Mesenchymal stem cell (in vitro differentiated cells and primary cell): ENCODE results near the gene VGLL4.

Experiments used
- DNase-seq: peaks from one replicate; pipeline ENCODE4 v3.0.0-alpha.2; 2013
- H2AFZ ChIP-seq: one replicate; pipeline ENCODE4 v1.6.1; 2013; ENCODE audit warnings: low read depth, mild to moderate bottlenecking, control low read depth, inconsistent platforms, low read length, moderate library complexity
- H2AK5ac ChIP-seq: 2 replicates; pipeline ENCODE4 v1.6.1; 2013; ENCODE audit warnings: low read length, moderate library complexity, mild to moderate bottlenecking, inconsistent platforms; ENCODE audit not compliant: severe bottlenecking
- H2BK120ac ChIP-seq: one replicate; pipeline ENCODE4 v1.6.1; 2013; ENCODE audit warnings: low read depth, mild to moderate bottlenecking, inconsistent platforms, low read length, moderate library complexity
- H2BK12ac ChIP-seq, 2 experiments: one replicate each; pipeline ENCODE4 v1.6.1; 2013; ENCODE audit warnings: inconsistent platforms in 2 of 2, low read length in 2 of 2, mild to moderate bottlenecking in 2 of 2, moderate library complexity in 2 of 2, control low read depth in 1 of 2
- H2BK15ac ChIP-seq: one replicate; pipeline ENCODE4 v1.6.1; 2013; ENCODE audit warnings: mild to moderate bottlenecking, low read depth, inconsistent platforms; ENCODE audit not compliant: poor library complexity, severe bottlenecking
- H2BK5ac ChIP-seq: 2 replicates; pipeline ENCODE4 v1.6.1; 2013; ENCODE audit warnings: low read depth, mild to moderate bottlenecking, low read length, control low read depth, inconsistent platforms; ENCODE audit not compliant: poor library complexity, severe bottlenecking
- H3K14ac ChIP-seq, 2 experiments: one replicate each; pipeline ENCODE4 v1.6.1; 2013; ENCODE audit warnings: inconsistent platforms in 2 of 2, low read length in 2 of 2, control low read depth in 1 of 2, mild to moderate bottlenecking in 1 of 2, moderate library complexity in 1 of 2
- H3K18ac ChIP-seq, 2 experiments: one replicate each; pipeline ENCODE4 v1.6.1; 2013; ENCODE audit warnings: inconsistent platforms in 2 of 2, low read length in 2 of 2, control low read depth in 1 of 2, low read depth in 1 of 2, mild to moderate bottlenecking in 1 of 2
- H3K23ac ChIP-seq, 2 experiments: one replicate each; pipeline ENCODE4 v1.6.1; 2013; ENCODE audit warnings: inconsistent platforms in 2 of 2, low read length in 2 of 2, mild to moderate bottlenecking in 2 of 2, moderate library complexity in 2 of 2, control low read depth in 1 of 2
- H3K27ac ChIP-seq: 2 replicates; pipeline ENCODE4 v1.5.1; 2013; ENCODE audit warnings: mild to moderate bottlenecking, moderate library complexity, low read length, control low read depth, inconsistent platforms; ENCODE audit not compliant: poor library complexity, severe bottlenecking
- H3K27me3 ChIP-seq, 2 experiments: 2 replicates each; pipeline versions ENCODE4 v1.6.1 to v1.7.0; 2013; ENCODE audit warnings: low read length in 2 of 2, mild to moderate bottlenecking in 2 of 2, moderate library complexity in 2 of 2, control low read depth in 1 of 2, inconsistent platforms in 1 of 2; ENCODE audit not compliant: control insufficient read depth in 1 of 2, insufficient read depth in 1 of 2
- H3K36me3 ChIP-seq, 2 experiments: 2 replicates each; pipeline versions ENCODE4 v1.6.1 to v1.7.0; 2013; ENCODE audit warnings: low read length in 2 of 2, control low read depth in 1 of 2, inconsistent platforms in 1 of 2, low read depth in 1 of 2, mild to moderate bottlenecking in 1 of 2; ENCODE audit not compliant: insufficient read depth in 2 of 2, control insufficient read depth in 1 of 2
- H3K4ac ChIP-seq, 2 experiments: one replicate each; pipeline ENCODE4 v1.6.1; 2013; ENCODE audit warnings: inconsistent platforms in 2 of 2, low read length in 2 of 2, mild to moderate bottlenecking in 2 of 2, moderate library complexity in 2 of 2, control low read depth in 1 of 2, low read depth in 1 of 2
- H3K4me1 ChIP-seq: 2 replicates; pipeline ENCODE4 v1.6.1; 2013; ENCODE audit warnings: low read depth, low read length, control low read depth; ENCODE audit not compliant: control insufficient read depth, insufficient read depth
- H3K4me2 ChIP-seq: 2 replicates; pipeline ENCODE4 v1.6.1; 2013; ENCODE audit warnings: low read length, mild to moderate bottlenecking, inconsistent platforms; ENCODE audit not compliant: poor library complexity, severe bottlenecking
- H3K4me3 ChIP-seq, 2 experiments: 2 replicates each; pipeline versions ENCODE4 v1.5.1 to v1.7.0; 2013; ENCODE audit warnings: low read length in 2 of 2, mild to moderate bottlenecking in 2 of 2, control low read depth in 1 of 2, low read depth in 1 of 2; ENCODE audit not compliant: insufficient read depth in 1 of 2
- H3K79me1 ChIP-seq: replicated peaks from 2 replicates; pipeline ENCODE4 v1.6.1; 2013; ENCODE audit warnings: mild to moderate bottlenecking, control low read depth, low read length, inconsistent platforms; ENCODE audit not compliant: poor library complexity, severe bottlenecking
- H3K9ac ChIP-seq: 2 replicates; pipeline ENCODE4 v1.7.0; 2013; ENCODE audit warnings: mild to moderate bottlenecking, low read length, moderate library complexity
- H3K9me3 ChIP-seq: 2 replicates; pipeline ENCODE4 v1.7.0; 2013; ENCODE audit warnings: mild to moderate bottlenecking, low read length; ENCODE audit not compliant: control insufficient read depth
- H4K8ac ChIP-seq: one replicate; pipeline ENCODE4 v1.6.1; 2013; ENCODE audit warnings: inconsistent platforms, mild to moderate bottlenecking, low read length, moderate library complexity
- H4K91ac ChIP-seq: one replicate; pipeline ENCODE4 v1.6.1; 2013; ENCODE audit warnings: mild to moderate bottlenecking, low read length, inconsistent platforms
- WGBS: methylation state at CpG from one replicate; pipeline ENCODE4 v1.1.7; 2013; ENCODE audit warnings: mixed read lengths; 5-methylcytosine and 5-hydroxymethylcytosine counted together

VGLL4 gene

DNA sequence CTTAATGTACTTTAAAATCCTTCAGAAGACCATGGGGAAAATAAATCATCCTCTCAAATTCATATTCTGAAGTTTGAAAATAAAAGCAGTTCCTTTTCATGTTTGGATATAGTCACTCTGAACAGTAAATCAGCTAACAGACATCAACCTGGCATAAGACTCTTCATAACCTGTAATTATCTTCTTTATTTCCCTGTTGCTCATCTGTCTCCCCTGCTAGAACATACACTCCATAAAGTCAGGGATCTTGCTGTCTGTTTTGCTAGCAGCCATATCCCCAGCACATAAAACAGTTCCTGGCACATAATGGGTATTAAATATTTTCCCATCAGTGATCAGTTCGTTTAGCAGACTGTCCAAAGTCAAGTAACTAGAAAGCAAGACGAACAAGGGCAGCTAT is 11.2 kb downstream of the VGLL4 start:
- H3K79me1 ChIP-seq = no peaks in the 10 kb centered on the region
- H3K14ac ChIP-seq = no peak overlapping the region
- H4K8ac ChIP-seq = no peak overlapping the region
- 88% methylated on average over 2 of the region's 2 CpGs for WGBS
- no peak overlapping the region for H2BK120ac ChIP-seq
- no peak overlapping the region for H3K4me2 ChIP-seq
- no peak overlapping the region for H3K4me3 ChIP-seq
- no peak overlapping the region for H3K18ac ChIP-seq
- no peaks in the 10 kb centered on the region for H3K9me3 ChIP-seq
- no peak overlapping the region for H3K27ac ChIP-seq
- no peak overlapping the region for H2BK15ac ChIP-seq
- no peak overlapping the region for H2BK12ac ChIP-seq
- no peak overlapping the region for H2AK5ac ChIP-seq
- H3K23ac ChIP-seq = no peak overlapping the region
- no peak overlapping the region for H2AFZ ChIP-seq
- H2BK5ac ChIP-seq = no peak overlapping the region
- H4K91ac ChIP-seq = no peak overlapping the region
- H3K36me3 ChIP-seq = peaks cover 0 to 2% of the 10 kb centered on the region in 2 experiments
- no peaks in the 10 kb centered on the region for H3K27me3 ChIP-seq
- peak overlapping the region; percentile 23 for H3K9ac ChIP-seq
- peaks cover 5% of the 10 kb centered on the region for H3K4me1 ChIP-seq
- no peak for DNase-seq
- H3K4ac ChIP-seq = no peak overlapping the region

GRCh38 chr3:11631820-11632219 is 11.9 kb downstream of the VGLL4 start:
- Histone ChIP-seq H3K14ac (no peak overlapping the region), H4K8ac (no peak overlapping the region), H3K79me1 (no peaks in the 10 kb centered on the region), H2BK12ac (no peak overlapping the region), H3K4ac (no peak overlapping the region), H2BK120ac (no peak overlapping the region), H3K27ac (no peak overlapping the region), H3K18ac (peak overlapping the region in 1 of 2 experiments; percentile 22), H4K91ac (no peak overlapping the region), H3K36me3 (peaks cover 0 to 2% of the 10 kb centered on the region in 2 experiments), H3K4me1 (peaks cover 5% of the 10 kb centered on the region), H2BK15ac (no peak overlapping the region), H3K27me3 (no peaks in the 10 kb centered on the region), H3K4me2 (no peak overlapping the region), H2BK5ac (no peak overlapping the region), H3K23ac (no peak overlapping the region), H2AK5ac (no peak overlapping the region), H2AFZ (no peak overlapping the region), H3K9ac (no peak overlapping the region), H3K9me3 (no peaks in the 10 kb centered on the region), H3K4me3 (no peak overlapping the region)
- DNase-seq = no peak
- WGBS = 85% methylated on average over 9 of the region's 9 CpGs

DNA sequence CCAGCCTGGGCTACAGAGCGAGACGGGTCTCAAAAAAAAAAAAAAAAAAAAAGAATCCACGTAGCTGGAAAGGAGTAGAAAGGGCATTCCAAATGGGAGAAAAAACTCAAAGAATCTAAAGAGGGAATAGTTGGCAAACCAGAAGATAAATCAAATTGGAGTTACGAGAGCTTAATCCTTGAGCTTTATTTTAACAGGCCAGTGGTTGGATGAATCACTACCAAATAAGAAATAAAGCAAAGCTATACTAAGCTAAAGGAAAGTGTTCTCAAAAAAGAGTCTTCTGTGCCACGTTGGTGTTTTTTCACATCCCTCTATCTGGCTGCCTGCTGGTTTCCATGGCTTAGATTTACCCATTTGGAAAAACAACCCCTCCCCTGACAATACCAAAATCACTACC is 14.0 kb downstream of the VGLL4 start:
- H3K4me3 ChIP-seq = no peak overlapping the region
- H2BK15ac ChIP-seq = no peak overlapping the region
- H3K36me3 ChIP-seq = peaks cover 0 to 5% of the 10 kb centered on the region in 2 experiments
- WGBS = 48% methylated on average over 3 of the region's 5 CpGs
- H4K91ac ChIP-seq = no peak overlapping the region
- H2BK12ac ChIP-seq = no peak overlapping the region
- H4K8ac ChIP-seq = no peak overlapping the region
- no peaks in the 10 kb centered on the region for H3K9me3 ChIP-seq
- no peak overlapping the region for H3K27ac ChIP-seq
- DNase-seq = peak; percentile 79
- no peak overlapping the region for H3K4ac ChIP-seq
- H3K4me2 ChIP-seq = no peak overlapping the region
- H3K14ac ChIP-seq = no peak overlapping the region
- no peak overlapping the region for H2BK120ac ChIP-seq
- no peaks in the 10 kb centered on the region for H3K27me3 ChIP-seq
- H2AFZ ChIP-seq = no peak overlapping the region
- peaks cover 5% of the 10 kb centered on the region for H3K4me1 ChIP-seq
- no peak overlapping the region for H2BK5ac ChIP-seq
- H3K79me1 ChIP-seq = no peaks in the 10 kb centered on the region
- H3K9ac ChIP-seq = no peak overlapping the region
- no peak overlapping the region for H2AK5ac ChIP-seq
- no peak overlapping the region for H3K18ac ChIP-seq
- no peak overlapping the region for H3K23ac ChIP-seq

DNA sequence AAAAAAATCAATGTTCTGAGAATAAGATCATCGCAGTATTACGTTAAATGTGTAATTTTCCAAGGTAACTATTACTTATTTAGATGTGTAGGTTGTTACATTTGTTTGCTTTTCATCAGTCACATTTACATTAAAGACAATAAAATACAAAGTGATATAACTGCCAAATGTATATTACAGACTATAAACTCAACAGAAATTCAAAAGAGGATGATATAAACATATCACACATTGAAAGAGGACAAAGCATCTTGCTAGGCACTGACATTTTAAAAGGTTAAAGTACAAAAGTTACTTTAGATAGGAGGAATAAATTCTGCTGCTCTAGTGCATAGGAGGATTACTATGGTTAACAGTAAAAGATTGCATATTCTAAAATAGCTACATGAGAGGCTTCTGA is 16.1 kb downstream of the VGLL4 start:
- no peak overlapping the region for H3K27ac ChIP-seq
- no peak for DNase-seq
- H2BK12ac ChIP-seq = no peak overlapping the region
- no peak overlapping the region for H3K4me3 ChIP-seq
- no peaks in the 10 kb centered on the region for H3K79me1 ChIP-seq
- H3K27me3 ChIP-seq = no peaks in the 10 kb centered on the region
- H3K4me1 ChIP-seq = peaks cover 7% of the 10 kb centered on the region
- no peak overlapping the region for H3K23ac ChIP-seq
- H2BK15ac ChIP-seq = no peak overlapping the region
- H2AK5ac ChIP-seq = no peak overlapping the region
- H3K9me3 ChIP-seq = no peaks in the 10 kb centered on the region
- no peak overlapping the region for H4K91ac ChIP-seq
- no peak overlapping the region for H3K14ac ChIP-seq
- no peak overlapping the region for H3K4me2 ChIP-seq
- no peak overlapping the region for H3K18ac ChIP-seq
- H2AFZ ChIP-seq = no peak overlapping the region
- H3K9ac ChIP-seq = no peak overlapping the region
- H3K36me3 ChIP-seq = peaks cover 0 to 3% of the 10 kb centered on the region in 2 experiments
- no CpG with 5 or more reads among the region's 2 CpGs for WGBS
- H3K4ac ChIP-seq = no peak overlapping the region
- no peak overlapping the region for H2BK5ac ChIP-seq
- H2BK120ac ChIP-seq = no peak overlapping the region
- no peak overlapping the region for H4K8ac ChIP-seq
